ENCODE results near the gene HDHD5.

The HDHD5 gene

GRCh38 chr22:17158568-17159503 is at the start of gene HDHD5:
Gene HDHD5, minus strand, starts transcription at chr22:17159277. Its CDS starts 26 bp downstream, at chr22:17159251.
- peak; percentile 90 for DNase-seq (ENCODE audit: insufficient read length, low spot score)
- peak; percentile 84 for FAIRE-seq

GRCh38 chr22:17205432-17205831 is 46.4 kb upstream of the HDHD5 start:
- FAIRE-seq (peak; percentile 8), DNase-seq (ENCODE audit: insufficient read length, low spot score) (no peak)

GRCh38 chr22:17201285-17201945 is 42.3 kb upstream of the HDHD5 start:
- no peak for DNase-seq (ENCODE audit: insufficient read length, low spot score)
- FAIRE-seq: no peak

GRCh38 chr22:17199003-17199731 is 40.1 kb upstream of the HDHD5 start:
- FAIRE-seq: no peak
- DNase-seq (ENCODE audit: insufficient read length, low spot score): no peak

GRCh38 chr22:17198170-17199002 is 39.3 kb upstream of the HDHD5 start:
- DNase-seq (ENCODE audit: insufficient read length, low spot score): no peak
- FAIRE-seq: no peak

- DNase-seq (ENCODE audit: insufficient read length, low spot score) (no peak), FAIRE-seq (no peak)
Observed at GRCh38 chr22:17194213-17194612, 35.1 kb upstream of the HDHD5 start.

GRCh38 chr22:17192186-17192585 is 33.1 kb upstream of the HDHD5 start:
- DNase-seq (ENCODE audit: insufficient read length, low spot score) (no peak), FAIRE-seq (no peak)

GRCh38 chr22:17191163-17191784 is 32.2 kb upstream of the HDHD5 start:
- DNase-seq (ENCODE audit: insufficient read length, low spot score): no peak
- no peak for FAIRE-seq

GRCh38 chr22:17190702-17191101 is 31.6 kb upstream of the HDHD5 start:
- FAIRE-seq (no peak), DNase-seq (ENCODE audit: insufficient read length, low spot score) (no peak)

GRCh38 chr22:17176715-17177114 is 17.6 kb upstream of the HDHD5 start:
- DNase-seq (ENCODE audit: insufficient read length, low spot score): no peak
- FAIRE-seq: no peak

GRCh38 chr22:17172029-17172833 is 13.2 kb upstream of the HDHD5 start:
- no peak for FAIRE-seq
- DNase-seq (ENCODE audit: insufficient read length, low spot score): no peak

- peak; percentile 97 for DNase-seq (ENCODE audit: insufficient read length, low spot score)
- peak; percentile 74 for FAIRE-seq
Observed at GRCh38 chr22:17171153-17172028, 12.3 kb upstream of the HDHD5 start.

GRCh38 chr22:17167486-17167885 is 8.4 kb upstream of the HDHD5 start:
- FAIRE-seq: no peak
- DNase-seq (ENCODE audit: insufficient read length, low spot score): no peak

- FAIRE-seq (no peak), DNase-seq (ENCODE audit: insufficient read length, low spot score) (no peak)
Observed at GRCh38 chr22:17164392-17165024, 5.4 kb upstream of the HDHD5 start.

GRCh38 chr22:17162731-17163130 is 3.7 kb upstream of the HDHD5 start:
- DNase-seq (ENCODE audit: insufficient read length, low spot score): no peak
- no peak for FAIRE-seq

GRCh38 chr22:17161991-17162390 is 2.9 kb upstream of the HDHD5 start:
- no peak for DNase-seq (ENCODE audit: insufficient read length, low spot score)
- FAIRE-seq: no peak

- DNase-seq (ENCODE audit: insufficient read length, low spot score) (no peak), FAIRE-seq (no peak)
Observed at GRCh38 chr22:17159504-17159951, 451 bp upstream of the HDHD5 start.

GRCh38 chr22:17158176-17158567 is 905 bp downstream of the HDHD5 start:
- no peak for DNase-seq (ENCODE audit: insufficient read length, low spot score)
- no peak for FAIRE-seq
